DND-41 (cell line): ENCODE results near the gene PPP1R13B.

ENCODE experiments used
- ATAC-seq: fragments of 200-7000 bp; cut with Tn5 transposase; 3 replicates; pipeline ENCODE4 v1.9.1; 2021; ENCODE audit warnings: low read depth; ENCODE audit not compliant: insufficient read depth
- DNase-seq: peaks from one replicate; pipeline ENCODE4 v3.0.0-alpha.2; 2020
- H2AFZ ChIP-seq: 2 replicates; pipeline ENCODE4 v1.6.0; 2012; ENCODE audit warnings: low read depth, low read length
- H3K27ac ChIP-seq: 2 replicates; pipeline ENCODE4 v1.5.1; 2012; ENCODE audit warnings: low read length, inconsistent platforms
- H3K27me3 ChIP-seq: fragments of 200-600 bp; sonication (generic); 2 replicates; pipeline ENCODE4 v1.6.0; 2012; ENCODE audit warnings: low read length, mild to moderate bottlenecking, inconsistent platforms; ENCODE audit not compliant: insufficient read depth, poor library complexity
- H3K36me3 ChIP-seq: 2 replicates; pipeline ENCODE4 v1.5.1; 2012; ENCODE audit warnings: low read length, inconsistent platforms; ENCODE audit not compliant: insufficient read depth
- H3K4me1 ChIP-seq: 2 replicates; pipeline ENCODE4 v1.5.1; 2012; ENCODE audit warnings: mild to moderate bottlenecking, low read length; ENCODE audit not compliant: insufficient read depth
- H3K4me2 ChIP-seq: 2 replicates; pipeline ENCODE4 v1.6.0; 2012; ENCODE audit warnings: mild to moderate bottlenecking, moderate library complexity, low read length, inconsistent platforms; ENCODE audit not compliant: insufficient read depth
- H3K4me3 ChIP-seq, 2 experiments: fragments of 200-600 bp in 1 of 2; shearing (Covaris generic) in 1 of 2; 2 replicates each; pipeline ENCODE4 v1.5.1; 2012 to 2016; ENCODE audit warnings: inconsistent platforms in 2 of 2, low read length in 2 of 2, mild to moderate bottlenecking in 2 of 2, low read depth in 1 of 2, moderate library complexity in 1 of 2
- H3K79me2 ChIP-seq: 2 replicates; pipeline ENCODE4 v1.6.0; 2012; ENCODE audit warnings: low read length, inconsistent platforms; ENCODE audit not compliant: insufficient read depth
- H3K9ac ChIP-seq: 2 replicates; pipeline ENCODE4 v1.6.0; 2012; ENCODE audit warnings: low read depth, mild to moderate bottlenecking, inconsistent platforms, low read length, moderate library complexity
- H3K9me3 ChIP-seq: 2 replicates; pipeline ENCODE4 v1.5.1; 2012; ENCODE audit warnings: low read length, moderate library complexity, mild to moderate bottlenecking, inconsistent platforms; ENCODE audit not compliant: insufficient read depth, severe bottlenecking
- H4K20me1 ChIP-seq: 2 replicates; pipeline ENCODE4 v1.6.0; 2012; ENCODE audit warnings: low read length; ENCODE audit not compliant: insufficient read depth
- CTCF ChIP-seq: IDR thresholded peaks from 2 replicates; pipeline ENCODE4 v1.5.1; 2012; ENCODE audit warnings: borderline replicate concordance, low read length, moderate library complexity, mild to moderate bottlenecking; ENCODE audit not compliant: poor library complexity, severe bottlenecking; ENCODE audit errors: extremely low read depth
- EZH2 ChIP-seq: IDR thresholded peaks from 3 replicates; pipeline ENCODE4 v1.6.1; 2012; ENCODE audit warnings: borderline replicate concordance, low read depth, mild to moderate bottlenecking, moderate library complexity, low read length, inconsistent platforms; ENCODE audit not compliant: severe bottlenecking

Gene PPP1R13B

GRCh38 chr14:103767336-103767894 lies 80.0 kb downstream of the PPP1R13B start:
- no peaks in the 10 kb centered on the region for H4K20me1 ChIP-seq
- no peak for DNase-seq
- H3K4me1 ChIP-seq: no peaks in the 10 kb centered on the region
- no peak overlapping the region for H3K4me3 ChIP-seq
- H3K27me3 ChIP-seq: no peaks in the 10 kb centered on the region
- no peaks in the 10 kb centered on the region for H3K9me3 ChIP-seq
- H3K9ac ChIP-seq: no peak overlapping the region
- no peak for TF ChIP-seq CTCF
- no peak overlapping the region for H3K4me2 ChIP-seq
- no peak overlapping the region for H2AFZ ChIP-seq
- no peaks in the 10 kb centered on the region for H3K36me3 ChIP-seq
- H3K79me2 ChIP-seq: no peaks in the 10 kb centered on the region
- no peak overlapping the region for H3K27ac ChIP-seq
- ATAC-seq: no peak

- no peak overlapping the region for H3K27ac ChIP-seq
- no peak for TF ChIP-seq CTCF
- H3K79me2 ChIP-seq: no peaks in the 10 kb centered on the region
- no peak overlapping the region for H2AFZ ChIP-seq
- no peak overlapping the region for H3K4me3 ChIP-seq
- no peaks in the 10 kb centered on the region for H3K9me3 ChIP-seq
- no peaks in the 10 kb centered on the region for H4K20me1 ChIP-seq
- no peak overlapping the region for H3K9ac ChIP-seq
- no peak overlapping the region for H3K4me2 ChIP-seq
- DNase-seq: no peak
- H3K4me1 ChIP-seq: no peaks in the 10 kb centered on the region
- H3K36me3 ChIP-seq: no peaks in the 10 kb centered on the region
- no peaks in the 10 kb centered on the region for H3K27me3 ChIP-seq
- no peak for ATAC-seq
These were observed 81.8 kb downstream of the PPP1R13B start for GRCh38 chr14:103765526-103765925.

- H3K27me3 ChIP-seq: no peaks in the 10 kb centered on the region
- H3K27ac ChIP-seq: no peak overlapping the region
- no peaks in the 10 kb centered on the region for H3K36me3 ChIP-seq
- no peaks in the 10 kb centered on the region for H3K4me1 ChIP-seq
- H3K4me3 ChIP-seq: no peak overlapping the region
- H4K20me1 ChIP-seq: no peaks in the 10 kb centered on the region
- DNase-seq (no peak), ATAC-seq (no peak)
- no peak overlapping the region for H3K4me2 ChIP-seq
- H3K79me2 ChIP-seq: no peaks in the 10 kb centered on the region
- TF ChIP-seq EZH2 (no peak), CTCF (no peak)
- H3K9me3 ChIP-seq: no peaks in the 10 kb centered on the region
- no peak overlapping the region for H3K9ac ChIP-seq
- no peak overlapping the region for H2AFZ ChIP-seq
These were observed 83.5 kb downstream of the PPP1R13B start for GRCh38 chr14:103763730-103764488.
